Measurements from ENCODE around the gene IGF2. TPM values are rescaled to one million over a fixed set of nuclear protein-coding genes. Genes with fewer than 3 reads are reported as not detected.

IGF2 gene
- total RNA-seq, 2 donors from 2014 or later: 7.4 to 287 TPM

- Mint-ChIP-seq H3K4me1 (no peaks in the 10 kb centered on the region), H3K27ac (no peak overlapping the region), H3K27me3 (no peaks in the 10 kb centered on the region), H3K4me3 (no peak overlapping the region), H3K9me3 (no peaks in the 10 kb centered on the region), H3K36me3 (ENCODE audit: low read depth) (no peaks in the 10 kb centered on the region)
- ATAC-seq (replicated peaks): no peak
Measured at GRCh38 chr11:2176389-2176900, 37.3 kb upstream of the IGF2 start.

- no peak overlapping the region for H3K27ac Mint-ChIP-seq
- no peaks in the 10 kb centered on the region for H3K9me3 Mint-ChIP-seq
- H3K4me1 Mint-ChIP-seq: no peaks in the 10 kb centered on the region
- no peak for ATAC-seq (replicated peaks)
- no peaks in the 10 kb centered on the region for H3K36me3 Mint-ChIP-seq (ENCODE audit: low read depth)
- no peaks in the 10 kb centered on the region for H3K27me3 Mint-ChIP-seq
- no peak overlapping the region for H3K4me3 Mint-ChIP-seq
Measured at GRCh38 chr11:2175659-2176058, 36.5 kb upstream of the IGF2 start.

- Mint-ChIP-seq H3K9me3 (no peaks in the 10 kb centered on the region), H3K4me1 (no peaks in the 10 kb centered on the region), H3K4me3 (no peak overlapping the region), H3K27me3 (no peaks in the 10 kb centered on the region), H3K36me3 (ENCODE audit: low read depth) (no peaks in the 10 kb centered on the region), H3K27ac (no peak overlapping the region)
- no peak for ATAC-seq (replicated peaks)
Measured at GRCh38 chr11:2174361-2174760, 35.2 kb upstream of the IGF2 start.

GRCh38 chr11:2173761-2174160, 34.6 kb upstream of the IGF2 start:
- Mint-ChIP-seq H3K9me3 (no peaks in the 10 kb centered on the region), H3K27me3 (no peaks in the 10 kb centered on the region), H3K36me3 (ENCODE audit: low read depth) (no peaks in the 10 kb centered on the region), H3K4me1 (no peaks in the 10 kb centered on the region), H3K4me3 (no peak overlapping the region), H3K27ac (no peak overlapping the region)
- ATAC-seq (replicated peaks): no peak

GRCh38 chr11:2173150-2173693, 34.0 kb upstream of the IGF2 start:
- Mint-ChIP-seq H3K36me3 (ENCODE audit: low read depth) (no peaks in the 10 kb centered on the region), H3K9me3 (no peaks in the 10 kb centered on the region), H3K27ac (no peak overlapping the region), H3K4me1 (no peaks in the 10 kb centered on the region), H3K27me3 (no peaks in the 10 kb centered on the region), H3K4me3 (no peak overlapping the region)
- ATAC-seq (replicated peaks): no peak

GRCh38 chr11:2172676-2173075, 33.5 kb upstream of the IGF2 start:
- ATAC-seq (replicated peaks): no peak
- H3K36me3 Mint-ChIP-seq (ENCODE audit: low read depth): no peaks in the 10 kb centered on the region
- no peaks in the 10 kb centered on the region for H3K9me3 Mint-ChIP-seq
- no peaks in the 10 kb centered on the region for H3K27me3 Mint-ChIP-seq
- no peak overlapping the region for H3K27ac Mint-ChIP-seq
- no peaks in the 10 kb centered on the region for H3K4me1 Mint-ChIP-seq
- no peak overlapping the region for H3K4me3 Mint-ChIP-seq

- H3K27ac Mint-ChIP-seq: no peak within 1 kb of the TSS
- no peak within 1 kb of the TSS for H3K4me3 Mint-ChIP-seq
- no peaks in the 10 kb centered on the region for H3K36me3 Mint-ChIP-seq (ENCODE audit: low read depth)
- no peak for ATAC-seq (replicated peaks)
- no peaks in the 10 kb centered on the region for H3K27me3 Mint-ChIP-seq
- no peaks in the 10 kb centered on the region for H3K4me1 Mint-ChIP-seq
- H3K9me3 Mint-ChIP-seq: no peaks in the 10 kb centered on the region
Measured at GRCh38 chr11:2171591-2172003, 32.4 kb upstream of the IGF2 start, which contains the start of gene TH. Gene TH (minus strand): TSS chr11:2171815. CDS start chr11:2171786, 29 bp downstream.

GRCh38 chr11:2169626-2170570, 30.7 kb upstream of the IGF2 start:
- Mint-ChIP-seq H3K27me3 (no peaks in the 10 kb centered on the region), H3K27ac (no peak overlapping the region), H3K4me3 (no peak overlapping the region), H3K36me3 (ENCODE audit: low read depth) (no peaks in the 10 kb centered on the region), H3K4me1 (no peaks in the 10 kb centered on the region), H3K9me3 (no peaks in the 10 kb centered on the region)
- ATAC-seq (replicated peaks): no peak

GRCh38 chr11:2169005-2169378, 29.8 kb upstream of the IGF2 start:
- Mint-ChIP-seq H3K27me3 (no peaks in the 10 kb centered on the region), H3K4me1 (no peaks in the 10 kb centered on the region), H3K9me3 (no peaks in the 10 kb centered on the region), H3K4me3 (no peak overlapping the region), H3K27ac (no peak overlapping the region), H3K36me3 (ENCODE audit: low read depth) (no peaks in the 10 kb centered on the region)
- no peak for ATAC-seq (replicated peaks)

- Mint-ChIP-seq H3K36me3 (ENCODE audit: low read depth) (no peaks in the 10 kb centered on the region), H3K27me3 (no peaks in the 10 kb centered on the region), H3K27ac (no peak overlapping the region), H3K9me3 (no peaks in the 10 kb centered on the region), H3K4me1 (no peaks in the 10 kb centered on the region), H3K4me3 (no peak overlapping the region)
- no peak for ATAC-seq (replicated peaks)
Measured at GRCh38 chr11:2168286-2169004, 29.3 kb upstream of the IGF2 start.

GRCh38 chr11:2167141-2168045, 28.2 kb upstream of the IGF2 start:
- H3K4me3 Mint-ChIP-seq: no peak overlapping the region
- H3K27me3 Mint-ChIP-seq: no peaks in the 10 kb centered on the region
- H3K27ac Mint-ChIP-seq: no peak overlapping the region
- H3K9me3 Mint-ChIP-seq: no peaks in the 10 kb centered on the region
- no peaks in the 10 kb centered on the region for H3K4me1 Mint-ChIP-seq
- ATAC-seq (replicated peaks): no peak
- H3K36me3 Mint-ChIP-seq (ENCODE audit: low read depth): no peaks in the 10 kb centered on the region

- Mint-ChIP-seq H3K27me3 (no peaks in the 10 kb centered on the region), H3K4me1 (no peaks in the 10 kb centered on the region), H3K27ac (no peak overlapping the region), H3K4me3 (no peak overlapping the region), H3K9me3 (no peaks in the 10 kb centered on the region), H3K36me3 (ENCODE audit: low read depth) (no peaks in the 10 kb centered on the region)
- peak; percentile 77 for ATAC-seq (replicated peaks)
Measured at GRCh38 chr11:2166091-2166851, 27.1 kb upstream of the IGF2 start.

GRCh38 chr11:2165571-2165970, 26.4 kb upstream of the IGF2 start:
- Mint-ChIP-seq H3K4me1 (no peaks in the 10 kb centered on the region), H3K27me3 (no peaks in the 10 kb centered on the region), H3K9me3 (no peaks in the 10 kb centered on the region), H3K27ac (no peak overlapping the region), H3K36me3 (ENCODE audit: low read depth) (no peaks in the 10 kb centered on the region), H3K4me3 (no peak overlapping the region)
- ATAC-seq (replicated peaks): no peak

Measured in activated T-helper 17 cell treated with anti-CD3 and anti-CD28 coated beads, Interleukin-2, amount 50 U/mL, for 72 hours (primary cell).